ENCODE measurements around the gene BICD1.
"Not testable (repeated sequence)": the region's sequence is repeated elsewhere in the genome, so short reads cannot be mapped to it uniquely, and the experiment has no call there.

Gene BICD1

DNA sequence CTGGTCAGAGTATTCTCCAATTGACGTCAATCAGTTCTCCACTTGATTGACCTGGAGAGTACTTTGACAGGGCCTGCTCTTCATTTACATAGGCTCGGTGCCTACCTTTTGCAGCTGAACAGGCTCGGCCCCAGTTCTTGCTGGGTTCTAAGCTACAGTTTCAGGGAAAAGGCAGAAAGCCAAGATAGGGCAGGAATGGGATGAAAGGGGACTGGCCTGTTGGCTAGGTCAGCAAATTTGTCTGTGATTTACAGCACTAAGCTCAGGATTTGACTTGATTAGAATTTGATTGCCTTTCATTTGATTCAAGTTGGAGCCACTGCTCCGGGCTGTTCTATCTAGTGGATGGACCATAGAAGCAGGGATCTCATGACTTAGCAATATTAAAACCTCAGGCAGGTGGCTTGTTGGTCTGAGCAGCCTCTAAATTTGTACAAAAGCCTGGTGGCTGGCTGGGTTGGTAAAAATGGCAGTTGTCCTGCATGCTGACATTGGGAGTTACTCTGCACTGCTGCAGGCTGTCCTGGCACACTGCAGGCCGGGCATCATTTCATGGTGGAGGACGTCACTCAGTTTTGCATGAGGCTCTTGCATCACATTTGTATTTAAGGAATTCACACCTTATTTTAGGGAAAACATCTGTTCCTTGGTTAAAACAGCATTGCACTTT, 71.8 kb downstream of the BICD1 start:
- 83 to 84% methylated on average over 6 of the region's 6 CpGs for WGBS, 2 experiments
- Histone ChIP-seq H3K9me3 (ENCODE audit: control insufficient read depth, low read length) (no peaks in the 10 kb centered on the region), H3K36me3 (ENCODE audit: control insufficient read depth, insufficient read depth, low read length) (no peaks in the 10 kb centered on the region), H3K4me1 (ENCODE audit: control insufficient read depth, insufficient read depth, low read length) (no peaks in the 10 kb centered on the region), H3K4me3 (ENCODE audit: insufficient read depth, low read depth, low read length) (no peak overlapping the region), H3K27ac (ENCODE audit: insufficient read depth, low read depth, low read length, poor library complexity, severe bottlenecking) (no peak overlapping the region), H3K27me3 (ENCODE audit: control insufficient read depth, insufficient read depth, low read length, poor library complexity, severe bottlenecking) (no peaks in the 10 kb centered on the region)

DNA sequence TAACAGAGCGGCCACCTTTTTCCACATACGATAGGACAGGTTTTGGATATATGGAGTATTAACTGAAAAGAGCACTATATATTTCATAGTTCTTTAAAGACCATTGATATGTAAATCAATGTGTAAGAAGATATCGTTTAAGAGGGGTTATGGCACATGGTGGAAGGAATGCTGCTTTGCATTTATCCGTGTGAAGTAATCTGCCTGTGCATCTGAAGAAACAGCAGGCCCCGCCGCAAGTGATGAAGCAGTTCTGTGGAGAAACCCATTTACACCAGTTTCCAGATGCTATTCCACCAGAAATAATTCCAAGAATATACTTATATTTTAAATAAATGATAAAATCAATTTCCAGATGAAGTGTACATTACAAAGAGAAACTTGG, 72.4 kb downstream of the BICD1 start:
- Histone ChIP-seq H3K4me1 (ENCODE audit: control insufficient read depth, insufficient read depth, low read length) (no peaks in the 10 kb centered on the region), H3K36me3 (ENCODE audit: control insufficient read depth, insufficient read depth, low read length) (no peaks in the 10 kb centered on the region), H3K27me3 (ENCODE audit: control insufficient read depth, insufficient read depth, low read length, poor library complexity, severe bottlenecking) (no peaks in the 10 kb centered on the region), H3K4me3 (ENCODE audit: insufficient read depth, low read depth, low read length) (no peak overlapping the region), H3K9me3 (ENCODE audit: control insufficient read depth, low read length) (no peaks in the 10 kb centered on the region), H3K27ac (ENCODE audit: insufficient read depth, low read depth, low read length, poor library complexity, severe bottlenecking) (no peak overlapping the region)
- 59 to 75% methylated on average over 4 to 6 of the region's 6 CpGs for WGBS, 2 experiments

DNA sequence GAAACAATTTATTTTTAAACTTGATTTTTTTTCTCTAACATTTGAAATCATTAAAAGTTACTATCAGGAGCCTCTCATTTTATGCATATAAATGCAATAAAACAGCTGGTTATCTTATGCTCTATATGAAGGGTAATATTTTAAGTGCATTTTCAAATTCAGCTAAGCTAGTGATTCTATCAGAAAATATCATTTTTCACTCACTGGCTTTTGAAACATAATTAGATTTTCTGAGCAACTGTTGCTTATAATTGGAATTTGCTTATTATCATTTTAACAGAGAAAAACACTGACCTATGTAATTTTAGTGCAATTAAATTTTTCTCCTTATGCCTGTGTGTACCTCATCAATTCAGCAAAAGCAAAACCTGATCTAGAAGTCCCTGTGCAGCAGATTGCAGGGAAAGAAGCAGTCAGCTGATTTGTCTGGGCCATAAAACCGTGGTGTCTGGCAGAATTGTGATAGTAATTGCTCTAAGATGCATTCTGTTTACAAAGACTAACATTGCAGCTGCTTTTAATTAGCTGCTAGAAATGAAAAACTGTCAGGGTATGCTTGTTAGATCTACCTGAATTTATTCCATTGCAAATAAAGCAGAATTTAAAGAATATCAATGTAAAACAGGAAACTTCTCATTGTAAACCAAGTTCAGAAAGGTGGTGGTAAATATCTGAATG, 75.0 kb downstream of the BICD1 start:
- no peaks in the 10 kb centered on the region for H3K36me3 ChIP-seq (ENCODE audit: control insufficient read depth, insufficient read depth, low read length)
- no peaks in the 10 kb centered on the region for H3K27me3 ChIP-seq (ENCODE audit: control insufficient read depth, insufficient read depth, low read length, poor library complexity, severe bottlenecking)
- 92 to 97% methylated on average over 1 of the region's 1 CpG for WGBS, 2 experiments
- H3K27ac ChIP-seq (ENCODE audit: insufficient read depth, low read depth, low read length, poor library complexity, severe bottlenecking) = no peak overlapping the region
- H3K9me3 ChIP-seq (ENCODE audit: control insufficient read depth, low read length) = no peaks in the 10 kb centered on the region
- H3K4me3 ChIP-seq (ENCODE audit: insufficient read depth, low read depth, low read length) = no peak overlapping the region
- H3K4me1 ChIP-seq (ENCODE audit: control insufficient read depth, insufficient read depth, low read length) = no peaks in the 10 kb centered on the region

DNA sequence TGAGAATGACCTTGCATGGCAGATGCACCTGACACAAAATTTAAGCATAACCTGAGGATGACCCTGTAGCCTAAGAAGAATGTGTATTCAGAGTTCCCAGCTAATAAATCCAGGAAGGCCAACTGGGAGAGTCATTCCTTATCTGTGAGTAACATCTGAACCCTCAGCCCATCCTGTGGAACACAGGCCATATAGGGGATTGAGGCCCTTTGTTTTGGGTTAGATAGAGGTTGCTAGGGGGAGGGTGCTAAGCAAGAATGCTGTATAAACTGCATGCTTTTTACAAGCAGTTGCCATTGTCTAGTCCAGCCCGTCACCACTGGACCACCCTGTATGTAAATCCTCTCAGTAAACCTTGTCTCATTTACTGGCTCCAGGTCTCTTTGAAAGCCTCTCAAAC, 77.0 kb downstream of the BICD1 start:
- WGBS, 2 experiments = 85 to 86% methylated on average over 1 of the region's 1 CpG
- Histone ChIP-seq H3K27ac (ENCODE audit: insufficient read depth, low read depth, low read length, poor library complexity, severe bottlenecking) (no peak overlapping the region), H3K4me3 (ENCODE audit: insufficient read depth, low read depth, low read length) (no peak overlapping the region), H3K36me3 (ENCODE audit: control insufficient read depth, insufficient read depth, low read length) (no peaks in the 10 kb centered on the region), H3K27me3 (ENCODE audit: control insufficient read depth, insufficient read depth, low read length, poor library complexity, severe bottlenecking) (no peaks in the 10 kb centered on the region), H3K4me1 (ENCODE audit: control insufficient read depth, insufficient read depth, low read length) (no peaks in the 10 kb centered on the region), H3K9me3 (ENCODE audit: control insufficient read depth, low read length) (no peaks in the 10 kb centered on the region)

DNA sequence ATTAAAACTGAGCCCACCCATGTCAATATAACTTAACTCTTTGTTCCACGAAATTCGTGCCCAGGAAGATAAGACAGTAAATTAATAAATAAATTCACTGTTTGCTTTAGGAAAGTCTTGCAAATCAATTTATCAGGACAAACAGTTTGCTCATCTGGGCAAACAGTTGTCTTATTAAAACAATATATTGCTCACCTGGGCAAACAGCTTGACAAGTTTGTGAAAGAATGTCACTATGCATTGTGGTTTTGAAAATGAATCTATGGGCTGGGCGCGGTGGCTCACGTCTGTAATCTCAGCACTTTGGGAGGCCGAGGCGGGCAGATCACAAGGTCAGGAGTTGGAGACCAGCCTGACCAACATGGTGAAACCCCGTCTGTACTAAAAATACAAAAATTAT, 80.5 kb downstream of the BICD1 start:
- not testable (repeated sequence) for H3K36me3 ChIP-seq (ENCODE audit: control insufficient read depth, insufficient read depth, low read length); H3K27me3 ChIP-seq (ENCODE audit: control insufficient read depth, insufficient read depth, low read length, poor library complexity, severe bottlenecking); H3K27ac ChIP-seq (ENCODE audit: insufficient read depth, low read depth, low read length, poor library complexity, severe bottlenecking); H3K4me1 ChIP-seq (ENCODE audit: control insufficient read depth, insufficient read depth, low read length); H3K4me3 ChIP-seq (ENCODE audit: insufficient read depth, low read depth, low read length); H3K9me3 ChIP-seq (ENCODE audit: control insufficient read depth, low read length)
- WGBS, 2 experiments = 93 to 97% methylated on average over 8 of the region's 8 CpGs

DNA sequence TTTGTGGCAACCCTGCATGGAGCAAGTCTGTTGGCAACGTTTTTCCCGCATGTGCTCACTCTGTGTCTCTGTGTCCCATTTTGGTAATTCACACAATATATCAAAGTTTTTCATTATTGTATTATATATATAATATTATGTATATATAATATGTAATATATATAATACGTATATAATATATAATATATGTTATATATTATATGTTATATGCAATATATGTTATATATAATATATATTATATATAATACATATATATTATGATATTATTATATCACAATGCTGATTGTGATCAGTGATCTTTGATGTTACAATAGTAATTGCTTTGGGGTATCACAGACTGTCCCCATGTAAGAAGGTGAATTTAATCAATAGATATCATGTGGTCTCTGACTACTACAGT, 84.8 kb downstream of the BICD1 start:
- WGBS, 2 experiments = 100% methylated on average over 1 of the region's 3 CpGs; no CpG with 5 or more reads in 1 of the 2 experiments
- Histone ChIP-seq H3K4me1 (ENCODE audit: control insufficient read depth, insufficient read depth, low read length) (no peaks in the 10 kb centered on the region), H3K36me3 (ENCODE audit: control insufficient read depth, insufficient read depth, low read length) (no peaks in the 10 kb centered on the region), H3K27ac (ENCODE audit: insufficient read depth, low read depth, low read length, poor library complexity, severe bottlenecking) (no peak overlapping the region), H3K9me3 (ENCODE audit: control insufficient read depth, low read length) (no peaks in the 10 kb centered on the region), H3K27me3 (ENCODE audit: control insufficient read depth, insufficient read depth, low read length, poor library complexity, severe bottlenecking) (no peaks in the 10 kb centered on the region), H3K4me3 (ENCODE audit: insufficient read depth, low read depth, low read length) (no peak overlapping the region)

DNA sequence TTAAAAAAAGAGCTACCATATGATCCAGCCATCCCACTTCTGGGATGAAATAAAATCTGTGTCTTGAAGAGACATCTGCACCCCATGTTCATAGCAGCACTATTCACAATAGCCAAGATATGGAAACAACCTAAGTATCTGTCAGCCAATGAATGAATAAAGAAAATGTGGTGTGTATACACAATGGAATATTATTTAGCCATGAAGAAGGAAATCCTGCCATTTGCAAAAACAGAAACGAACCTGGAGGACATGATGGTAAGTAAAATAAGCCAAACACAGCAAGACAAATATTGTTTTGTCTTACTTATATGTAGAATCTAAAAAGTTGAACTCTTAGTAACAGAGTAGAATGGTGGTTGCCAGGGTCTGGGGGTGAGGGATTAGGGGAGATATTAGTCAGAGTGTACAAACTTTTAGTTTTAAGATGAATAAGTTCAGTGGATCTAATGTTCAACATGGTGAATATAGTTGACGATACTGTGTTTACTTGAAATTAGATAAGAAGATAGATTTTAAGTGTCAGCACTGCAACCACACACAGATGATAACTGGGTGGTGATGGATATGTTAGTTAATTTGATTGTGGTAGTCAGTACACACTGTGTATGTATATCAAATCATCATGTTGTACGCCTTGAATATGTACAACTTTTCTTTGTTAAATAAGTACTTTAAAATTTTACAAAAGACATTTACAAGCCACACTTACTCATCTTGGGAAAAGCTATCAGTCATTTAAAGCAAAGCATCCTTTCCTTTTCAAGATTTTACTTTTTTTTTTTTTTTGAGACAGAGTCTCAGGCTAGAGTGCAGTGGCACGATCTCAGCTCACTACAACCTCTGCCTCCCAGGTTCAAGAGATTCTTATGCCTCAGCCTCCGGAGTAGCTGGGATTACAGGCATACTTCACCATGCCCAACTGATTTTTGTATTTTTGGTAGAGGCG, 89.9 kb downstream of the BICD1 start:
- Histone ChIP-seq H3K27ac (ENCODE audit: insufficient read depth, low read depth, low read length, poor library complexity, severe bottlenecking) (no peak overlapping the region), H3K4me1 (ENCODE audit: control insufficient read depth, insufficient read depth, low read length) (no peaks in the 10 kb centered on the region), H3K36me3 (ENCODE audit: control insufficient read depth, insufficient read depth, low read length) (no peaks in the 10 kb centered on the region), H3K9me3 (ENCODE audit: control insufficient read depth, low read length) (no peaks in the 10 kb centered on the region), H3K4me3 (ENCODE audit: insufficient read depth, low read depth, low read length) (no peak overlapping the region), H3K27me3 (ENCODE audit: control insufficient read depth, insufficient read depth, low read length, poor library complexity, severe bottlenecking) (no peaks in the 10 kb centered on the region)
- WGBS, 2 experiments = 88 to 93% methylated on average over 5 to 6 of the region's 6 CpGs

DNA sequence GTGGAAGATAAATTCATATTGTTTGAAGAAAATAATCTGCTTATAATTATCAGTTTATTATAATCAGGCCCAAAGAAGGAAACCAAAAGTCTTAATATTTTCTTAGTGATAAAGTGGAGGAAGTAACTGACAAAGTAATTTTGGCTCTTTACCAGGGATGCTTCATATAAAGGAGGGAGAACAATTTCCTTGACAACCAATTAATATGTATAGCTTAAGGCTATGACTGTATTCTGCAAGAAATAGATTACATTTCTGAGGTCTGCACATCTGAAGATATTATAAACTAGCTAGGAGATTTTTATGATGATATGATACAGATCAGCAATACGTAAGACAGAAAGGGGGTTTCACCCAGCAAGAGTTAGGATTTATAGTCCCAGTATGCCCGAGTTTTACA, 90.8 kb downstream of the BICD1 start:
- H3K27me3 ChIP-seq (ENCODE audit: control insufficient read depth, insufficient read depth, low read length, poor library complexity, severe bottlenecking) = no peaks in the 10 kb centered on the region
- no peaks in the 10 kb centered on the region for H3K4me1 ChIP-seq (ENCODE audit: control insufficient read depth, insufficient read depth, low read length)
- no peak overlapping the region for H3K4me3 ChIP-seq (ENCODE audit: insufficient read depth, low read depth, low read length)
- no peaks in the 10 kb centered on the region for H3K36me3 ChIP-seq (ENCODE audit: control insufficient read depth, insufficient read depth, low read length)
- no peaks in the 10 kb centered on the region for H3K9me3 ChIP-seq (ENCODE audit: control insufficient read depth, low read length)
- H3K27ac ChIP-seq (ENCODE audit: insufficient read depth, low read depth, low read length, poor library complexity, severe bottlenecking) = no peak overlapping the region
- 97 to 100% methylated on average over 2 of the region's 2 CpGs for WGBS, 2 experiments

DNA sequence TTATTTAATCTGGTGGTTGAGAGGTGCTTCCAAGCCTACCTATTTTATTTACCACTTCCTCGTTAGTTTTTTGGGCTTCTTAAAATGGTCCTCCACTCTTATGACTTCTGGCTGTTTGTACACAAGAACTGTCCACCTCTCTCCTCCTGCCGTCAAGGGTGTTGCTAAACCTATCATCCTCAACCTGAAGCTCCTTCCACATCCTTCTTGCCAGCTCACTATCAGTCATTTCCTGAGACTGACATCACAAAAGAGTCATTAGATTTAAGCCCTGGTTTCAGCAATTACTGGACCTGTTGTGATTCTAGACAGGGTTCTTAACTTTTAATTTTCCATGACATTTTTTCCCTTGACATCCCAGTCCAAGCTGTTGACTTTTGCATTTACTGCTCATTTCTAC, 91.9 kb downstream of the BICD1 start:
- Histone ChIP-seq H3K9me3 (ENCODE audit: control insufficient read depth, low read length) (no peaks in the 10 kb centered on the region), H3K4me3 (ENCODE audit: insufficient read depth, low read depth, low read length) (no peak overlapping the region), H3K4me1 (ENCODE audit: control insufficient read depth, insufficient read depth, low read length) (no peaks in the 10 kb centered on the region), H3K36me3 (ENCODE audit: control insufficient read depth, insufficient read depth, low read length) (no peaks in the 10 kb centered on the region), H3K27me3 (ENCODE audit: control insufficient read depth, insufficient read depth, low read length, poor library complexity, severe bottlenecking) (no peaks in the 10 kb centered on the region), H3K27ac (ENCODE audit: insufficient read depth, low read depth, low read length, poor library complexity, severe bottlenecking) (no peak overlapping the region)
- 96 to 99% methylated on average over 2 of the region's 2 CpGs for WGBS, 2 experiments

DNA sequence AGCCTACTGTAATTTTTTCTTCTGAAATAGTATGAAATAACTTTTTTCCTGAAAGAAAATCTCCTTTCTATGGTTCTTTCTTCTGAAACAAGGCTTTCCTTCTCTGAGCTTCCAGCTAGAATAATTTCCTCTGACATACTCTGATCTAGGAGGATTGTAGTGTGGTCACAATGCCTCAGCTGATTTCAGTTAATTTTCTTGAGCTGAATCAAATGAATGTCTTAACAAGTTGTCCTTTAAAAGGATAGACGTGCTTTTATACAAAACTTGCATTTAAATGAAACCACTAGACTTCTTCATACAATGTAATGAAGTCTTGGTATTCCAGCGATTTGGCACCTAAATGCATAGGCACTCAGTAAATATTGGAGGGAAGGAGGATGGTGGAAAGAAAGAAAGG, 94.4 kb downstream of the BICD1 start:
- WGBS, 2 experiments = 94 to 97% methylated on average over 2 of the region's 2 CpGs
- Histone ChIP-seq H3K27me3 (ENCODE audit: control insufficient read depth, insufficient read depth, low read length, poor library complexity, severe bottlenecking) (no peaks in the 10 kb centered on the region), H3K36me3 (ENCODE audit: control insufficient read depth, insufficient read depth, low read length) (no peaks in the 10 kb centered on the region), H3K9me3 (ENCODE audit: control insufficient read depth, low read length) (no peaks in the 10 kb centered on the region), H3K27ac (ENCODE audit: insufficient read depth, low read depth, low read length, poor library complexity, severe bottlenecking) (no peak overlapping the region), H3K4me1 (ENCODE audit: control insufficient read depth, insufficient read depth, low read length) (no peaks in the 10 kb centered on the region), H3K4me3 (ENCODE audit: insufficient read depth, low read depth, low read length) (no peak overlapping the region)

Data from ectodermal cell (in vitro differentiated cells).